Testis (tissue), 2 donors: ENCODE measurements around the gene PARK7.

Source experiments
- CTCF ChIP-seq, 3 experiments: fragments of 450-650 bp in 2 of 3; fragments of 200-600 bp in 1 of 3; sonication (generic) in 1 of 3; IDR thresholded peaks; one replicate each; pipeline ENCODE4 v1.5.1; 2016 to 2019; ENCODE audit warnings: antibody characterized with exemption in 3 of 3, mild to moderate bottlenecking in 2 of 3, moderate library complexity in 1 of 3
- POLR2A ChIP-seq: fragments of 450-650 bp; IDR thresholded peaks from one replicate; pipeline ENCODE4 v1.6.1; 2017; ENCODE audit warnings: antibody characterized with exemption, mild to moderate bottlenecking, moderate library complexity

- no peak for TF ChIP-seq CTCF (IDR thresholded peaks at IDR 0.05)
- no peak for TF ChIP-seq POLR2A
Measured at GRCh38 chr1:8003438-8004112, 42.1 kb downstream of the PARK7 start.
